Suprapubic skin (tissue), 3 donors: ENCODE measurements around the gene NTM.

Experiments
- CTCF ChIP-seq, 2 donors: fragments of 200-600 bp in 1 of 2; fragments of 450-650 bp in 1 of 2; sonication (generic) in 1 of 2; IDR thresholded peaks; one replicate each; pipeline ENCODE4 v1.5.1; 2016 to 2019; ENCODE audit warnings: antibody characterized with exemption in 2 of 2, mild to moderate bottlenecking in 1 of 2, moderate library complexity in 1 of 2
- POLR2AphosphoS5 ChIP-seq, 3 donors: sonication (generic); formaldehyde crosslinking; IDR thresholded peaks; one replicate each; pipeline ENCODE4 v1.6.1; 2017; ENCODE audit warnings: antibody characterized with exemption in 3 of 3

GRCh38 chr11:132137289-132137980 is 767.0 kb downstream of the NTM start:
- TF ChIP-seq CTCF (IDR thresholded peaks at IDR 0.05) (no peak), POLR2AphosphoS5 (IDR thresholded peaks at IDR 0.05) (no peak)
